GM18508 (cell line): ENCODE measurements around the gene RAB41.
"Not testable (repeated sequence)": the region's sequence is repeated elsewhere in the genome, so short reads cannot be mapped to it uniquely, and the experiment has no call there.

Experiments used
- ATAC-seq: cut with Tn5 transposase; IDR thresholded peaks from one replicate; pipeline ENCODE4 v1.9.1; 2021; ENCODE audit warnings: moderate number of reproducible peaks; ENCODE audit not compliant: insufficient read depth, unreplicated experiment

The RAB41 gene

DNA sequence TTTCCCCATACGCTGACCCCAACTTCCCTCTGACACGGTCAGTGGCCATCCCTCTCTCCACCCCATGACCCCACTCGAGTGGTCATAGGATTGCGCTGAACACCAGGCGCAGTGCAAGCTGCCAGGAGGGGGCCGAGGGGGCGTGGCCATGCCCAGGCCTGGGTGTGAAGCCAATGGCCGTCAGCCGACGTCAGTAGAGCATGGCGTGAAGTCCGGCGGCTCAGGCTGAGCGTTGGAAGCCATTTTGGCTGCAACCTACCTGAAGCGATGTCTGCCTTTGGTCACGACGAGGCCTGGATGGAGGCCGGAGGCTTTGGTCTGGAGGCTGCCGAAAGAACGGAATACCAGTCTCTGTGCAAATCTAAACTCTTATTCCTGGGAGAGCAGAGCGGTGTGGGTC lies at the start of gene RAB41:
Gene RAB41 (plus strand): TSS at position 222 of the 400 bp plus-strand sequence. CDS start 46 bp downstream, at position 268.
- no peak for ATAC-seq

DNA sequence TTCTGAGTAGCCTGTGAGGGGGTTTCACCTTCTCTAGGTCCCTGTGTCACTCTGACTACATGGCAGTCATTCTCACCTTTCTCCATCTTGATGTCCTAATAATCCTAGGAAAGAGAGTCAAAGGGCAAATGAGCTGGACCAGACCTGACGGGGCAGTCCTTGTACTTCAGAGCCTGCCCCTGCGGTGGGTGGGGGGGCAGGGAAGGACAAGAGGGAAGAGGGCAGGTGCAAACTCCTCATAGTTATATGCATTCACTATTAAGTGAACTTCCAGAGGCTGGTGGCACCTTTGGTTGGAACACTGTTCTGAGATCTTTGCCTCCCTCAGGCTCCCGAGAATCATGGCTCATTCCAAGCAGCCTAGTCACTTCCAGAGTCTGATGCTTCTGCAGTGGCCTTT lies 47.6 kb upstream of the RAB41 start, which contains the start of gene AWAT1:
Gene AWAT1 (plus strand): TSS at position 301 of the 400 bp plus-strand sequence. CDS start 41 bp downstream, at position 342.
- no peak for ATAC-seq

DNA sequence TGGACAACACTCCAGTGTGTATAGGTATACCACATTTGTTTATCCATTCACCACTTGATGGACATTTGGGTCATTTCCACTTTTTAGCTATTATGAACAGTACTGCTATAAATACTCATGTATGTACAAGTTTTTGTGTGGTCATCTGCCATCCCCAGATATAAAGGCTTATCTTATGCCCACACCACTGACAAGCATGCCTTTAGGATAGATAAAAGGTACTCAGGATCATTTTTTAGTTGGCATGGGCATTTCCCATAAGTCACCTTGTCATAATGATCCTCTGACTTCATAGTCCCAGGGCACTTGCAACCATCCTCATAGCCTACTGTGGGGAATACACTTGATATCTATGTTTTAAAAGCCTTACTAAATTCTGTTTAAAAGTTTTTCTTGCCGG lies 41.2 kb upstream of the RAB41 start:
- no peak for ATAC-seq

DNA sequence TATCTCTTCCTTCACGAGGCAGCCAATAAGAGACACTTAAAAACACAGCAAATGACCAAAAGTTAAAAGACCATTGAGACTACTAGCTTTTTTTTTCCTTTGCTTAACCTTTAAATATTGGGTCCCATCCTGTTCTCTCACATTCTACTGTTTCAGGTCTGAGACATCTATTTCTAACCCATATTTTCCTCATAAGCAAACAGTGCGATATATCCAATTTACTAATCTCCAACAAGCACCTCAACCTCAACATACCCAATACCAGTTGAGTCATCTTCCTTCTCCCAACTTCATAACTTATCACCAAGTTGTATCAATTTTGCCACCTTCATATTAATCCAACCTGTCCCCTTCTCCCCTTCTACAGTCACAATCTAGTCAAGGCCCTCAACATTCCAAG lies 40.5 kb upstream of the RAB41 start:
- ATAC-seq, result no peak

DNA sequence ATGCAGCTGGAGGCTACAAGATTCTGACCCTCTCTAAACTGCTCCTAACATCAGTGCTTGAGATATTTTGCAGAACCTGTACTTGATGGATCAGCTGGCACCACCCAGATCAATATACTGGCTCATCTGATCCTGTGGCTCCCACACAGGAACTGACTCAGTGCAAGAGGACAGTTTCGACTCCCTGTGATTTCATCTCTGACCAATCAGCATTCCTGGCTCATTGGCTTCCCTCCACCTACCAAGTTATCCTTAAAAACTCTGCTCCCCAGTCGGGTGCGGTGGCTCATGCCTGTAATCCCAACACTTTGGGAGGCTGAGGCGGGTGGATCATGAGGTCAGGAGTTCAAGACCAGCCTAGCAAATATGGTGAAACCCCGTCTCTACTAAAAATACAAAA lies 38.4 kb upstream of the RAB41 start:
- not testable (repeated sequence) for ATAC-seq

DNA sequence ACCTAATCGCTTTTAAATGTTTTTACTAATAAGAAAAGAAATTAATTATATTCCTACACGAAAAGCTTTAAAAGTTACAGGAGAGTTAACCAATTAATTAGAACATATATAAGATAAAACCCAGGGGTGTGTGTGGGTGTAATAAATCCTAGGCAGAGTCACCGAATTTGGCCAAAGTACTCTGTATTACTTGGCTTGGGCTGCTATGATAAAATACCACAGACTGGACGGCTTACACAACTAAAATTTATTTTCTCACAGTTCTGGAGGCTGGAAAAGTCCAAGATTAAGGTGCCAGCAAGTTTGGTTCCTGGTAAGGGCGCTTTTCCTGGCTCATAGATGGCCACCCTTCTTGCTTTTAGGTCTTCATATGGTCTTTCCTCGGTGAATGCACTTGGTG lies 37.1 kb upstream of the RAB41 start:
- ATAC-seq, result no peak

DNA sequence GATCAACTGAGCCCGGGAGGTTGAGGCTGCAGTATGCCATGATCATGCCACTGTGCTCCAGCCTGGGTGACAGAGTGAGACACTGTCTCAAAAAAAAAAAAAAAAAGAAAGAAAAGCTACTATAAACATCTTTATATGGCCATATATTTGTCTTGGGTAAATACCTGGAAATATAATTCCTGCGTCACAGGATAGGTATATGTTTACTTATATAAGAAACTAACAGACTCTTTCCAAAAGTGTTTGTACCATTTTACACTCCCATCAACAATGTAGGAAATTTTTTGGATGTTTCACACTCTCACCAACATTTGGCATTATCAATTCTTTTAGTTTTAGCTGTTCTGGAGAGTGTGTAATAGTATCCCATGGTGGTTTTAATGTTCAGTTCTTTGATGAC lies 34.7 kb upstream of the RAB41 start:
- no peak for ATAC-seq

DNA sequence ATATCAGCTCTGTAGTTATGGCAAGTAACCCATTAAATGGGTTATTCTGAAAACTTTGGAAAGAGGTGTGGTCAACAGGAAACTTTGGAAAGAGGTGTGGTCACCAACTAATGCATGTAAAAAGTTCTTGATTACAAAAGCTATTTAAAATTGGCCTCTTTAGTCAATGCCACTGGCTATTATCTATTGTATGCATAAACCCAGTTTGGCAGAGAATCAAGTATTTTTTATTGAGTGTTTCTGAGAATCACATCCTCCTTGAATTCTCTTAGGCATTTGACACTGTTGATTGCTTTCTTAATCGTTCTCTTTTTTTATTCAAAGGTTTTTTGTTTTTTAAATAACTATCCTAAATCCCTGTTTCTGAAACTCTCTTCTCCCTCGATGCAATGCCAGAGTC lies 29.5 kb upstream of the RAB41 start:
- ATAC-seq, result no peak

DNA sequence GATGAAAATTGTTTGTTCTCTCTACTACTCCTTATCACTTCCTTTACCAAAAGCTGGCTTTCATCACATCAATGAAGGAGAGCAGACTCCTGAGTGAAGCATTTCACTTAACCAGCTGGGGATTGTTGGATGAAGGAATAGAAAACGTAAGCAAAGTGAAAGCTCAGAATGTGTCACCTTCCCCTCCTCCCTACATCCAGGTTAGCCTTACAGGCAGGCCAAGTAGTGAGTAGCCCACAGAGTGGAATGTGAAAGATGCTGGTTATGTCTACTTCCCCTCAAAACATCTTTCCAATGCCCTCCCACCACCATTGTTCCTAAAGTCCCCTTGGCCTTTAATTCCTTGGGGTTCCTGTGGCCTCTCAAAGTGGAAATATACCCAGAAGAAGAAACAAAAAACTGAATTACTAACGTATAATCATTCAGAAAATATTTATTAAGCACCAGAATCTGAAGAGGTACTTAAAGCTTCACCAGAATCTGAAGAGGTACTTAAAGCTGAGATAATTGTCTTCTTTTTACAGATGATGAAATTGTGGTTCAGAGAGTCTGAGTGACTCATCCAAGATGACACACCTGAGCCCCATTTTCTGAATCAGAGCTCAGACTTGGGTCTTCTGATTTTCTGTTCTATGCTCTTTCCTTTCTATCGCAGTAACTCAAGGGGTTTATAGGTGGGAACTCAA lies 28.5 kb upstream of the RAB41 start:
- no peak for ATAC-seq

DNA sequence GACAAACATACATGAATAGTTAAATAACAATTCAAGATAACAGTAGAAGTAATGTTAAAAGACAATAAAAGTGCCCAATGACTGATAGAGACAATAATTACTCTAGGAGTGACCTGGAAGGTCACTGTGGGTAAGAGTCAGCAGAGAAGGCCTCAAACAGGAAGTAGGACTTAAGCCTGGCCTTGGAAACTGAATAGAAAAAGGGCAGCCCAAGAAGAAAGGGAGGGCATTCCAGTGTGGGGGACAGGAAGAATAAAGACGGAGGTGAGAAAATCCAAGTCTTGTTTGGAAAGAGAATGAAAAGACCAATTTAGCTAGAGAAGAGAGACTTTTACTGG lies 27.9 kb upstream of the RAB41 start:
- ATAC-seq, result no peak

DNA sequence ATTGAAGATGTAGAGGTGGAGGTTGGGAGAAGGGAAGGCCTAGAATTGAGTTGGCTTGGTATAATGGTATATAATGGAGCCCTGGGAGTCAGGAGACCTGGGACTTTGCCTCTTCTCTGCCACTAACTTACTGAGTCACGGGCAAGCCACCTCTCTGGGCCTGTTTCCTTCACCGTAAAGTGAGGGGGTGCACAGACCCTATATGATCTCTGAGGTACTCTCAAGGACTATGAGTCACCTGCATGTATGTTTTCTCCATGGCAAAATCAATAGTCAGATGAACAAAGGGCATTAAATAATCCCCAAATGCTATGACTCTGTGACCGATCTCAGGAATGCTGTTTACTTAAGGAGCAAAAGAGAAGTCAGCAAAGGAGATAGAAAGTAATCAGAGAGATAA lies 27.1 kb upstream of the RAB41 start:
- no peak for ATAC-seq

DNA sequence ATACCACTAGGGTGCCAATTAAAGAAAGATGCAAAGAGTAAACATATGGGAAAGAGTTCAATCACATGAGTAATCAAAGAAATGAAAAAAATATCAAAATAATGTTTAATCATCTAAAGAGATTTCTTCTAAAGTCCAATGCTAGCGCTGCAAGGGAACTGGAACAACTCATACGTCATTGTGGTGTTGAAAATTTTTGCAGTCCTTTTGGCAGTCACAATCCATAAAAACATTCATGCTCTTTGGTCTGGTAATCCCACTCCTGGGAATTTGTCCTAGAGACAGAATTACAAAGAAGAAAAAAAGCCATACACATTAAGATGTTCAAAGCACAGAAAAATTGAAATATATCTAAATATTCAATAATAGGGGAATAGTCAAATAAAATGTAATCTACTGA lies 26.5 kb upstream of the RAB41 start:
- no peak for ATAC-seq

DNA sequence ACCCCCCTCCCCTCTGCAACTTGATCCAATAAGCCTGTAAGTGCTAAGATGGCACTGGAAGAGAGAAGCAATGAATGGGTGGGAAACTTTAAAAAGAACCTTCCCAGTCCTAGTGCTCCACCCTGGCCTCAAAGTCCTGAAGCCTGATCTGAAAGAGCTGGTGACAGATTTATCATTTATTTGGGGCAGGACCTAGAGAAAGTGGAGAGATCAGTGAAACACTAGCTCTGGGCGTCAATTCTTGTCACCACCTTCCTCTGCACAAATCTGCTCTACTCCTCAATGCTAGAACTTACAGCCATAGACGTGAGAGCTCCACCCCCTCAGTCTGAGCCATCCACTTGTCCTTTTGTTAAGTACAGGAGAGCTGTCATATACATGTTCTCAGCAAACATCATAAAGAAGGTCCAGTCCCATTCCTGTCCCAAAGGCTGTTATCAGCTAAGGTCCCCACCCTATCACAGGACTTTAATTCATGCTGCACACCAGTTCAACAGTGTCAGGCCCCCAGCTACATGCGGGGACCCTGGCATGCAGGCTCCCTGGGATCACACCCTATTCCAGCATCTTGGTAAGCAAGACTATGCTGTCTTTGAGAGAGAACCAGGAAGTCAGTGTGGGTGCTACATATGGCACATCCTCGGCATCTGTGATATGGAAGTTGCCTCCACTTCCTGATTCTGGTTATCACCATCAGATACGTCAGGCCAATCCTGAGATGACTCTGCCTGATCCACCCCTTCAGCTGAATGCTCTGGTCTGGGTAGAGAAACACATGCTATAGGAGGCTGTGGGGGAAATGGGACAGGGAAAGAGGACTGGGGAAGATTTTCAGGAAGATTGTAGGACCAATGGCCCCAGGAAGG lies 24.3 kb upstream of the RAB41 start:
- ATAC-seq, result no peak

DNA sequence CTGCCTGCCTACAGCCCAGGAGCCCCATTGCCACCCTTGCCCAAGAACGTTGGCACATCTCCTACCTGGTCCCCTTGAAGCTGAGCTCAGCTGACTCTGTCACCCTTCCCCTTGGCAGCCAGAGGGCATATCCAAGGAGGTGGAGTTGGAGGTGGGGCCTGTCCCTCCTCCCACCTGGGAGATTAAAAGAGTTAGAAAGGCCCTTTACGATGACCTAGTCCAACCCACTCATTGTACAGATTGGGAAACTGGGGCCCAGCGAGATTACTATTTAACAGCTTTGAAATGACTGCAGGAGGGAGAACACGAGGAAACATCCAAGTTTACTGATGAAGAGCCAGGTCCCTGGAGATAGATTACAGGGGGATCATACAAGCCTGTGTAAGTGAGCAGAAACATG lies 21.9 kb upstream of the RAB41 start, which contains the start of gene P2RY4:
Gene P2RY4 (minus strand): TSS at position 101 of the 400 bp plus-strand sequence. CDS start 580 bp downstream, outside the sequence.
- no peak for ATAC-seq

DNA sequence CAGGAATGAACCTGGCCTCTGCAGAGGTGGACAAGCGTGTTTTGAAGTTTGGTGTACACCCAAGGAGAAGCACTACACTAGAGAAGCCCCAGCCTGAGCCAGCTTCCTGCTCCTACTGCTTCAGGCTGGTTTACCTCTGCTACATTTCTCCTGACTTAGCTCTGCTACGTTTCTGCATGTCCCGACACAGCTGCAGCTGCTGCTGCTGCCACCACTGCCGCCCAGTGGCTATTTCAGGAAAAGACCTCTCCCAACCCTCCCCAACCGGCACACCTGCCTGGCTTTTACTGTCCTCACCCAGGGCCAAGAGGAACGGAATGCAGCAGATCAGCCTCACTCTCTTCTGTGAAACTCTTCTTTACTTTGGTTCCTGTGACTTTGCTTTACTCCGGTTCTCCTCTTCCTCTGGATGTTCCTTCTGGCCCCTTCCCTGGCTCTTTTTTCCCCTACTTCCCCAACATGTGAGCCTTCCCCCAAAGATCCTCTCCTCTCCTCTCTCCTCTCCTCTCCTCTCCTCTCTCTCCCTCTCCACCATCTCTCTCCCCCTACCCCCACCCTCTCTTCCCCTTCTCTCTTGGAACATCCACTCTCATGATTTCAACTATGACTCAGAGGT lies 18.9 kb upstream of the RAB41 start:
- ATAC-seq, result no peak

DNA sequence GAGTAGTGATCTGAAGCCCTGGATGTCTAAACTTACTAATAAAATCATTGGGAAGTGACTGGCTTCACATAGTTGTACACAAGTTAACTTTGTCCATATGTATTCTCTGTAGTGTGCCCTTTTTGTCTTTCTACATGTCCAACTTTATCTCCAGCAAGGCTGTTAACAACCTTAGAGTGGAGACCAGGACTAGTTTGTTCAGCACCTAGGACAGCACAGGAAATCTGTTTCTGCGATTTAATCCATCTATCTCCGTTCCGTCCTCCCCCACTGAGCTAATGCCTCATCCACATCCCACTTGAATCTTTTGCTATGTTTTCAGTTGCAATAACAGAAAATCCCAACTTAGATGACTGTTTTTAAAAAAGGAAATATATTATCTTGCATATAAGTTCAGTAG lies 17.2 kb upstream of the RAB41 start:
- no peak for ATAC-seq

DNA sequence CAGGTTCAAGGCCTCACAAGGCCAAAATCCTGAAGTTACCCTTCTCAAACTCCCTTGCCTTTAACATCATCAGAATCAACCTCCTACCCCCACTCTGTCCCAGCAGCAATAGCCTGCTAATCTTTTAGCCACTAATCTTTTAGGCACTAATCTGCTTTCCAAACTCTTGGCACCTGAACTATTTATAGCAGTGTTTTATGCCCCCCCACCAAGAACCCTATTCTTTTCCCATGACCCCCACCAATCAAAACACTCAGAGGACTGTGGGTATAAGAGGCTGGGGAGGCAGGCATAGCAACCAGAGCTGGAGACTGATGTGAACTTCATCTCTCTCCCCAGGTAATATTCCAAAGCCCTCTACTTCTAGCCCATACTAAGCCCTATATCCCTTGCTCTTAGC lies 13.9 kb upstream of the RAB41 start, which contains the start of gene ARR3:
Gene ARR3 (plus strand): TSS at position 301 of the 400 bp plus-strand sequence. CDS start 1,052 bp downstream, outside the sequence.
- ATAC-seq, result no peak

DNA sequence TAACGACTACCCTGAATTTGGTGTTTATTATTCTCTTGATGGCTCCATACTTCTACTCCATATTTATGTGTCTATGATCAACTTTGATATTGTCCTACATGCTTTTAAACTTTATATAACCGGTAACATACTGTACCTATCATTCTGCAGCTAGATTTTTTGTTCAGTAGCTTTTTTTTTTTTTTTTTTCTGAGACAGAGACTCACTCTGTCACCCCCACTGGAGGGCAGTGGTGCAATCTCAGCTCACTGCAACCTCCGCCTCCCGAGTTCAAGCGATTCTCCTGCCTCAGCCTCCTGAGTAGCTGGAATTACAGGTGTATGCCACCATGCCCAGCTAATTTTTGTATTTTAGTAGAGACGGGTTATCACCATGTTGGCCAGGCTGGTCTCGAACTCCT lies 7.9 kb upstream of the RAB41 start:
- not testable (repeated sequence) for ATAC-seq

DNA sequence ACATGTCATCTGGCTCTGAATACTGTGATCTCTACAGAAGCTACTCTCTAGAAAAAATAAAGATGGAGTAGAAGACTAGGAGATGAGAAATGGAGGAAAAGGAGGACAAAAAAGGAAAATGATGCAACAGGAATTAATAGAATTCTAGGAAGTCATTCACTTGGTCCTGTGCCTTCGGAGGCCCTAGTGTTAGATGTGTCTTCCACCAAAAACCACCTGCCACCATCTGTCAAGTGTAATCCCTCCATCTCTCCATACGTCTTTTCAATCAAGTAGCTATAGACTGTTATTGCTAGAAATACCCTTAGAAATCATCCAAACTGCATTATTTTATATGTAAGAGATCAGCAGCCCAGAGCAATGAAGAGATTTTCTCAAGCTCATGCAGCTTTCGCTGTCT lies 2.9 kb upstream of the RAB41 start:
- ATAC-seq, result no peak

DNA sequence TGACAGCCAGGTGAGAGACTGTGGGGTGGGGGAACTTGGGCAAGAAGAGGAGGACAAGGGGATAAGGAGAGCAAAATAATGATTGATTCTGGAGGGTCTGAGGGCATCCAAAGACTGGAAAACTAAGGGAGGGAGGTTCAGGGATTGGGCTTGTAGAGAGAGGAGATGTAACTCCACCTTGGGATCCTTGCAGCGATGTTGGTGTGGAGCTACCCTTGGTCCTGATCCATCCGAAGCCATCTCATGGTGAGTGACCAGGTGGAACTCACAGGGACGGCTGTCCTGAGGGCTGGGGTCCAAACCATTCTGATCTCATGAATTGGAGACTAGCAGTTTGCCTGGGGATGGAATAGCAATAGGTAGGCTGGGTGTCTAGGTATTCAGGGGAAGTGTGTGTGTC lies 1.4 kb upstream of the RAB41 start:
- no peak for ATAC-seq

DNA sequence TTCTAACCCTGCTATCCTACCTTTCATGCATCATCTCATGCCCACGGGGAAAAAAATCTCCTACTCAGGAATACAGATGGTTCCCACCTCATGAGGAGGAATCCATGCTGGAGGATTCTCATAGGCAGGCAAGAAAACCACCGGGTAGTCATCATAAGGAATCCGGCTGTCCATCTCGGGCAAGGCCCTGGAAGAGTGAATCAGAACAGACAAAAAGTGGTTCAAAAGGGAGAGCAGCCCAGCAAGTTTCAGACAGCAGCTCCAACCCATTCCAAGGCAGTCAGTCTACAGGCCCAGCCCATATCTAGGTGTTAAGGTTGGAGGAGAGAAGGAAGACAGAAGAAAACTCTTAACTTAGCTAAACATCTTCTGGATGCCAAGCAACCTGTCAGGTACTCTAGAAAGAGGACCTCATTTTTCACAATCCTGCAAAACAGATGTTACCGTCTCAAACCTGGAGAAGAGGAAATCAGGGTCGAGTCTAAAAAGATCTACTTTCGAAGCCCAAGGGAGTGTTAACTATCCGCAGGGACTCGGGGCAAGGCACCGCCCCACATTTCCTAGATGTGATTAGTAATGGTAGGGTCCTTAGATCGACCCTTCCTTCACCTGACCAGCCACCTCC lies 7.3 kb downstream of the RAB41 start:
- no peak for ATAC-seq
